ENCODE measurements around the gene SIL1. TPM values are rescaled to one million over a fixed set of nuclear protein-coding genes. Genes with fewer than 3 reads are reported as not detected.

SIL1 gene
- total RNA-seq, 4 donors from 2014 or later: 28.6 to 48.1 (median 36.5) TPM

DNA sequence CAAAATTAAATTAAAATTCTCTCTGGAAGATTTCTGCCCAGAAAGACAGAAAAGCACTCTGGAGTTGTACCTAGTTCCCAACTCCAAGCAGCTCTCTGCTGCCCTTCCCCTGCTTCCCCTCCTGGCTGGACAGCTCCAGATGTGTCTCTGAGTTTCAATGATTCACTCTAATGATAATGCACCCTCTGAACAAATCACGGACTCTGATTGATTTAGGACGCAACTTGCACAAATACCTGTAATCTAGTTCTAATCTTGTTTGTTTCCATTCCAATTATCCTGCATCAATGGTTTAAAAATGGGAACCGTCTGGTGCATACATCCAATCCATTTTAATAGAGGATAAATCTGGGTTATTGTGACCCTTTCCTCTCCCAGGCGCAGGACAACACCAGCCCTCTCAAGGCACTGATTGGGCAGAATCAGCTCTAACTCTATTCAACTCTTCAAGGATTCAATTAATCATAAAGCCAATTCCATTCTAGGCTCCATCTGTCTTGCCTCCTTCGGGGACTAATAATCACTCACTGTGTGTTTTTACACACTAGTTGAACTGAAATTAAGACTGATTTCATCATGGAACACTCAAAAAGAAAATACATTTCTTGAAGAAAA lies 211.9 kb downstream of the SIL1 start:
- peak overlapping the region in 1 of 4 donors; percentile 42 for H3K27ac ChIP-seq
- H3K36me3 ChIP-seq: peaks cover 0 to 6% of the 10 kb centered on the region in 2 donors
- no peaks in the 10 kb centered on the region for H3K9me3 ChIP-seq
- H3K4me1 ChIP-seq: peaks cover 0 to 10% (median 0%) of the 10 kb centered on the region in 3 donors
- no peak for ATAC-seq
- WGBS, 2 donors (ENCODE audit: low coverage in 1 of 2): 87 to 88% methylated on average over 5 of the region's 5 CpGs
- H3K27me3 ChIP-seq: no peaks in the 10 kb centered on the region
- no peak overlapping the region for H3K4me3 ChIP-seq
- TF ChIP-seq POLR2AphosphoS5 (IDR thresholded peaks at IDR 0.05) (no peak), POLR2A (IDR thresholded peaks at IDR 0.05) (no peak), EP300 (IDR thresholded peaks at IDR 0.05) (no peak)
- TF ChIP-seq, protein P1, sequence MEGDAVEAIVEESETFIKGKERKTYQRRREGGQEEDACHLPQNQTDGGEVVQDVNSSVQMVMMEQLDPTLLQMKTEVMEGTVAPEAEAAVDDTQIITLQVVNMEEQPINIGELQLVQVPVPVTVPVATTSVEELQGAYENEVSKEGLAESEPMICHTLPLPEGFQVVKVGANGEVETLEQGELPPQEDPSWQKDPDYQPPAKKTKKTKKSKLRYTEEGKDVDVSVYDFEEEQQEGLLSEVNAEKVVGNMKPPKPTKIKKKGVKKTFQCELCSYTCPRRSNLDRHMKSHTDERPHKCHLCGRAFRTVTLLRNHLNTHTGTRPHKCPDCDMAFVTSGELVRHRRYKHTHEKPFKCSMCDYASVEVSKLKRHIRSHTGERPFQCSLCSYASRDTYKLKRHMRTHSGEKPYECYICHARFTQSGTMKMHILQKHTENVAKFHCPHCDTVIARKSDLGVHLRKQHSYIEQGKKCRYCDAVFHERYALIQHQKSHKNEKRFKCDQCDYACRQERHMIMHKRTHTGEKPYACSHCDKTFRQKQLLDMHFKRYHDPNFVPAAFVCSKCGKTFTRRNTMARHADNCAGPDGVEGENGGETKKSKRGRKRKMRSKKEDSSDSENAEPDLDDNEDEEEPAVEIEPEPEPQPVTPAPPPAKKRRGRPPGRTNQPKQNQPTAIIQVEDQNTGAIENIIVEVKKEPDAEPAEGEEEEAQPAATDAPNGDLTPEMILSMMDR (IDR thresholded peaks at IDR 0.05): no peak

DNA sequence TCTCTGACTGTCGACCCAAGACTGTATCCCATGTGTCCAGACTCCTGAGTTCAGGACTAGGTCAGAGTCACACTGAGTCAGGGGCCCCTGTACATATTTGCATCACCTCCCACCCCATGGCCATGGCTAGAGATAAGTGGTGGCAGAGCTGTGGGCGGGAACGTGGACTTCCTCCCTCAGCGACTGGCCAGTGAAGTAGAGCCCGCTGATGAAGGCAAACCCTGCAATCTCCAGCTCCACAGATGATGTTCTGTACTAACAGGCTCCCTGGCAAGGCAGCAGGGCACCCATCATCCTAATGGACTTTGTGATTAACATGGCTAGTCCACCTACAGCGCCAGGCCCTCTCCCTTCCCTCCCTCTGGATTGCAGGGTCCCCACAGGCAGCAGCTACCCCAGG lies 212.5 kb downstream of the SIL1 start:
- peaks cover 0 to 13% (median 0%) of the 10 kb centered on the region in 3 donors for H3K4me1 ChIP-seq
- ATAC-seq: no peak
- H3K36me3 ChIP-seq: peaks cover 0 to 6% of the 10 kb centered on the region in 2 donors
- H3K27ac ChIP-seq: peak overlapping the region in 2 of 4 donors; percentile 9 to 42
- H3K9me3 ChIP-seq: no peaks in the 10 kb centered on the region
- WGBS, 2 donors (ENCODE audit: low coverage in 1 of 2): 80 to 82% methylated on average over 2 to 3 of the region's 6 CpGs
- TF ChIP-seq EP300 (IDR thresholded peaks at IDR 0.05): no peak
- TF ChIP-seq, protein P1 (IDR thresholded peaks at IDR 0.05): no peak
- no peak for TF ChIP-seq POLR2AphosphoS5 (IDR thresholded peaks at IDR 0.05)
- TF ChIP-seq POLR2A (IDR thresholded peaks at IDR 0.05): no peak
- H3K4me3 ChIP-seq: no peak overlapping the region
- no peaks in the 10 kb centered on the region for H3K27me3 ChIP-seq

DNA sequence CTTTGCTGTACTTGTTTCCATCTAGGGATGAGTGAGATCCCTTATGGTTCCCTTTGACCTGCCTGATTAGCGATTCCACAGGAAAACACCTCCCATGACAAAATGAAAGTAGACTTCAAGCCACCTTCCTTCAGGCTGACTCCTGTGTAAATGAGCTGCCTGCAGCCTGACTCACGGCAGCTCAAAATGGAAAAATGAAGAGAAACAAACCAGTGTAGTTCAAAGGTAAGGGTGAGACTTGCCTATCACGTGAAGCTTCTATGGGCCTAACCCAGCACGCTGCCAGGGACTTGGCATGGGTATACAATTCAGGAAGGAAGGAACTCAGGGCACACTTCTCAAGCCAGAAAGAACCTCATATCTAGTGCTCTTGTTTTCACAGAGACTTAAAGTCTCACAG lies 212.9 kb downstream of the SIL1 start:
- Histone ChIP-seq H3K27me3 (no peaks in the 10 kb centered on the region), H3K27ac (peak overlapping the region in 2 of 4 donors; percentile 9 to 42), H3K4me3 (no peak overlapping the region), H3K4me1 (peaks cover 0 to 18% (median 0%) of the 10 kb centered on the region in 3 donors), H3K36me3 (peaks cover 0 to 6% of the 10 kb centered on the region in 2 donors), H3K9me3 (no peaks in the 10 kb centered on the region)
- ATAC-seq: no peak
- 39% methylated on average over 2 of the region's 4 CpGs; no CpG with 5 or more reads in 1 of the 2 donors for WGBS, 2 donors (ENCODE audit: low coverage in 1 of 2)
- no peak for TF ChIP-seq POLR2A (IDR thresholded peaks at IDR 0.05)
- TF ChIP-seq POLR2AphosphoS5 (IDR thresholded peaks at IDR 0.05): peak; percentile 31
- TF ChIP-seq, protein P1 (IDR thresholded peaks at IDR 0.05): no peak

DNA sequence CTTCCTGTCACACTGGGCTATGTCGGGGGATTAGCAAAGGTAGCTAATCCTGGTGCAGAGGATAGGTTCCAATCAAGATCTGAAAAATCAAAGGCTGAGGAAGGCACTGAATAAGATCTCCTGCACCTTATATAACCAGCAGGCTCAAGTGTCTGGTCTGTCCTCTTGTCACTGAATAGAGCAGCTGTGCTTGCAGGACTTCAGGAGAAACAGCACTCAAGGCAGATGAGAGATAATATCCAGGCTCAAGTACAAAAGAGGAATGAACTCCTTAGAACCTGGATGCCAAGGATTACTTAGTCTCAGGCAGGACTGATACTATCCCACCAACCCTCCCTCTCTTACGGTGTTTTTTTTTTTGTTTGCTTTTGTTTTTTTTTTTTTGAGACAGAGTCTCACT lies 214.2 kb downstream of the SIL1 start:
- H3K27me3 ChIP-seq: no peaks in the 10 kb centered on the region
- peaks cover 0 to 6% of the 10 kb centered on the region in 2 donors for H3K36me3 ChIP-seq
- no peak overlapping the region for H3K4me3 ChIP-seq
- TF ChIP-seq, protein P1 (IDR thresholded peaks at IDR 0.05): no peak
- TF ChIP-seq EP300 (IDR thresholded peaks at IDR 0.05) (no peak), POLR2AphosphoS5 (IDR thresholded peaks at IDR 0.05) (no peak), POLR2A (IDR thresholded peaks at IDR 0.05) (no peak)
- H3K9me3 ChIP-seq: no peaks in the 10 kb centered on the region
- WGBS, 2 donors (ENCODE audit: low coverage in 1 of 2): 83 to 94% methylated on average over 2 of the region's 2 CpGs
- H3K27ac ChIP-seq: no peak overlapping the region
- no peak for ATAC-seq
- H3K4me1 ChIP-seq: peaks cover 0 to 21% (median 0%) of the 10 kb centered on the region in 3 donors

DNA sequence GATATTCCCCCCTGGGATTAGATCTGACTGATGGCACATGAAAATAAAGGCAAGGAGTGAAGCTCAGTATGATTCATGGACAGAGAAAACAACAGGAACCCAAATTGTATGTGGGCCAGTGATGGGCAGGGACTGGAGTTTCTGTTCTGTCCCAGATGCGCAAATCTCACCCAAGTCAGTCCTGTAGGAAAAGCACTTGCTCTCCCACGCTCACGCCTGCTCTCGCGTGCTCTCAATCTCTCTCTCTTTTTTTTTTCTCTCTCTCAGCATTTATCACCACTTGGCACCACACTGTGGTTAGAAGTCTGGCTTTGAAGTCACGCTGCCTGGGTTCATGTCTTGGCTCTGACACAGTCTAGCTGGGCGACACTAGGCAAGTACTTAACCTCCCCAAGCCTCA lies 216.6 kb downstream of the SIL1 start:
- H3K27ac ChIP-seq: no peak overlapping the region
- H3K27me3 ChIP-seq: no peaks in the 10 kb centered on the region
- H3K4me3 ChIP-seq: no peak overlapping the region
- H3K4me1 ChIP-seq: peaks cover 0 to 21% (median 0%) of the 10 kb centered on the region in 3 donors
- no peaks in the 10 kb centered on the region for H3K9me3 ChIP-seq
- ATAC-seq: no peak
- H3K36me3 ChIP-seq: peaks cover 0 to 6% of the 10 kb centered on the region in 2 donors
- 80 to 83% methylated on average over 1 to 7 of the region's 7 CpGs for WGBS, 2 donors (ENCODE audit: low coverage in 1 of 2)
- TF ChIP-seq POLR2A (IDR thresholded peaks at IDR 0.05) (no peak), EP300 (IDR thresholded peaks at IDR 0.05) (no peak), POLR2AphosphoS5 (IDR thresholded peaks at IDR 0.05) (no peak)
- TF ChIP-seq, protein P1 (IDR thresholded peaks at IDR 0.05): no peak

Data from gastroesophageal sphincter (tissue), 4 donors.